Measurements from ENCODE around the gene LTA. TPM values are rescaled to one million over a fixed set of nuclear protein-coding genes. Genes with fewer than 3 reads are reported as not detected.

LTA gene
- total RNA-seq, 6 donors from 2014 or later, result 1.6 to 1.8 TPM; not detected in 4

- DNase-seq, result no peak
- peaks cover 0 to 7% (median 0%) of the 10 kb centered on the region in 4 donors for H3K4me1 ChIP-seq
Measured at GRCh38 chr6:31574106-31575061, 2.3 kb downstream of the LTA start.

DNA sequence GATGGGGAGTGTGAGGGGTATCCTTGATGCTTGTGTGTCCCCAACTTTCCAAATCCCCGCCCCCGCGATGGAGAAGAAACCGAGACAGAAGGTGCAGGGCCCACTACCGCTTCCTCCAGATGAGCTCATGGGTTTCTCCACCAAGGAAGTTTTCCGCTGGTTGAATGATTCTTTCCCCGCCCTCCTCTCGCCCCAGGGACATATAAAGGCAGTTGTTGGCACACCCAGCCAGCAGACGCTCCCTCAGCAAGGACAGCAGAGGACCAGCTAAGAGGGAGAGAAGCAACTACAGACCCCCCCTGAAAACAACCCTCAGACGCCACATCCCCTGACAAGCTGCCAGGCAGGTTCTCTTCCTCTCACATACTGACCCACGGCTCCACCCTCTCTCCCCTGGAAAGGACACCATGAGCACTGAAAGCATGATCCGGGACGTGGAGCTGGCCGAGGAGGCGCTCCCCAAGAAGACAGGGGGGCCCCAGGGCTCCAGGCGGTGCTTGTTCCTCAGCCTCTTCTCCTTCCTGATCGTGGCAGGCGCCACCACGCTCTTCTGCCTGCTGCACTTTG lies 3.3 kb downstream of the LTA start, which contains the start of gene TNF:
TNF (plus strand) TSS at position 231 of the 567 bp plus-strand sequence; CDS start at position 408, 177 bp downstream.
- H3K27me3 ChIP-seq, result no peaks in the 10 kb centered on the region
- 47 to 57% methylated on average over 13 to 19 of the region's 19 CpGs for WGBS, 2 donors
- H3K36me3 ChIP-seq, result no peaks in the 10 kb centered on the region
- peak within 1 kb of the TSS in 3 of 4 donors; percentile 40 to 81 (median 73) for H3K27ac ChIP-seq
- peak in 1 of 2 donors; percentile 62 for DNase-seq
- peak; percentile 34 to 73 for TF ChIP-seq POLR2AphosphoS5 (IDR thresholded peaks at IDR 0.05)
- peak in 1 of 4 donors; percentile 72 for TF ChIP-seq POLR2A (IDR thresholded peaks at IDR 0.05)
- no peak for TF ChIP-seq EP300 (IDR thresholded peaks at IDR 0.05)
- no peak for TF ChIP-seq CTCF (IDR thresholded peaks at IDR 0.05)
- H3K4me1 ChIP-seq, result peaks cover under 1 to 7% (median 2%) of the 10 kb centered on the region in 4 donors
- ATAC-seq (ENCODE audit: low FRiP score in 2 of 2), result peak in 1 of 2 donors; percentile 85
- H3K4me3 ChIP-seq, result peak within 1 kb of the TSS in 3 of 4 donors; percentile 35 to 53 (median 43)
- no peaks in the 10 kb centered on the region for H3K9me3 ChIP-seq

More at GRCh38 chr6:31574106-31575061, 2.3 kb downstream of the LTA start:
- TF ChIP-seq CTCF (IDR thresholded peaks at IDR 0.05) (no peak), EP300 (IDR thresholded peaks at IDR 0.05) (no peak), POLR2AphosphoS5 (IDR thresholded peaks at IDR 0.05) (no peak), POLR2A (IDR thresholded peaks at IDR 0.05) (no peak)
- Histone ChIP-seq H3K27me3 (no peaks in the 10 kb centered on the region), H3K4me3 (no peak overlapping the region), H3K27ac (peak overlapping the region in 2 of 4 donors; percentile 8 to 81), H3K9me3 (no peaks in the 10 kb centered on the region), H3K36me3 (no peaks in the 10 kb centered on the region)
- ATAC-seq (ENCODE audit: low FRiP score in 2 of 2), result no peak
- 83 to 87% methylated on average over 14 of the region's 14 CpGs for WGBS, 2 donors

GRCh38 chr6:31575952-31576685 lies 4.0 kb downstream of the LTA start:
- Histone ChIP-seq H3K4me3 (peak overlapping the region in 3 of 4 donors; percentile 35 to 53 (median 43)), H3K27ac (peak overlapping the region in 3 of 4 donors; percentile 40 to 81 (median 73)), H3K4me1 (peaks cover 3 to 7% (median 5%) of the 10 kb centered on the region in 4 donors), H3K27me3 (no peaks in the 10 kb centered on the region), H3K36me3 (no peaks in the 10 kb centered on the region), H3K9me3 (no peaks in the 10 kb centered on the region)
- ATAC-seq (ENCODE audit: low FRiP score in 2 of 2), result no peak
- WGBS, 2 donors, result 65 to 69% methylated on average over 8 of the region's 8 CpGs
- no peak for TF ChIP-seq POLR2A (IDR thresholded peaks at IDR 0.05)
- TF ChIP-seq POLR2AphosphoS5 (IDR thresholded peaks at IDR 0.05), result no peak
- no peak for TF ChIP-seq CTCF (IDR thresholded peaks at IDR 0.05)
- TF ChIP-seq EP300 (IDR thresholded peaks at IDR 0.05), result no peak
- DNase-seq, result no peak

DNA sequence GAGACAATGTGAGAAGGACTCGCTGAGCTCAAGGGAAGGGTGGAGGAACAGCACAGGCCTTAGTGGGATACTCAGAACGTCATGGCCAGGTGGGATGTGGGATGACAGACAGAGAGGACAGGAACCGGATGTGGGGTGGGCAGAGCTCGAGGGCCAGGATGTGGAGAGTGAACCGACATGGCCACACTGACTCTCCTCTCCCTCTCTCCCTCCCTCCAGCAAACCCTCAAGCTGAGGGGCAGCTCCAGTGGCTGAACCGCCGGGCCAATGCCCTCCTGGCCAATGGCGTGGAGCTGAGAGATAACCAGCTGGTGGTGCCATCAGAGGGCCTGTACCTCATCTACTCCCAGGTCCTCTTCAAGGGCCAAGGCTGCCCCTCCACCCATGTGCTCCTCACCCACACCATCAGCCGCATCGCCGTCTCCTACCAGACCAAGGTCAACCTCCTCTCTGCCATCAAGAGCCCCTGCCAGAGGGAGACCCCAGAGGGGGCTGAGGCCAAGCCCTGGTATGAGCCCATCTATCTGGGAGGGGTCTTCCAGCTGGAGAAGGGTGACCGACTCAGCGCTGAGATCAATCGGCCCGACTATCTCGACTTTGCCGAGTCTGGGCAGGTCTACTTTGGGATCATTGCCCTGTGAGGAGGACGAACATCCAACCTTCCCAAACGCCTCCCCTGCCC lies 4.9 kb downstream of the LTA start:
- WGBS, 2 donors, result 81 to 88% methylated on average over 19 of the region's 19 CpGs
- H3K9me3 ChIP-seq, result no peaks in the 10 kb centered on the region
- ATAC-seq (ENCODE audit: low FRiP score in 2 of 2) (no peak), DNase-seq (peak in 1 of 2 donors; percentile 43)
- no peaks in the 10 kb centered on the region for H3K27me3 ChIP-seq
- peaks cover 9 to 13% (median 11%) of the 10 kb centered on the region in 4 donors for H3K4me1 ChIP-seq
- no peaks in the 10 kb centered on the region for H3K36me3 ChIP-seq
- peak overlapping the region in 3 of 4 donors; percentile 10 to 61 (median 23) for H3K27ac ChIP-seq
- TF ChIP-seq POLR2A (IDR thresholded peaks at IDR 0.05), result peak in 1 of 4 donors; percentile 13
- TF ChIP-seq POLR2AphosphoS5 (IDR thresholded peaks at IDR 0.05), result peak in 1 of 2 donors; percentile 24
- no peak for TF ChIP-seq CTCF (IDR thresholded peaks at IDR 0.05)
- TF ChIP-seq EP300 (IDR thresholded peaks at IDR 0.05), result no peak
- H3K4me3 ChIP-seq, result peak overlapping the region in 2 of 4 donors; percentile 43 to 53

All from upper lobe of left lung (tissue), 6 donors.